Measurements from ENCODE around the gene MACROD2. TPM values are rescaled to one million over a fixed set of nuclear protein-coding genes. Genes with fewer than 3 reads are reported as not detected.

MACROD2 gene
- polyA plus RNA-seq, 1 donor from 2014 or later, result 23.2 TPM

DNA sequence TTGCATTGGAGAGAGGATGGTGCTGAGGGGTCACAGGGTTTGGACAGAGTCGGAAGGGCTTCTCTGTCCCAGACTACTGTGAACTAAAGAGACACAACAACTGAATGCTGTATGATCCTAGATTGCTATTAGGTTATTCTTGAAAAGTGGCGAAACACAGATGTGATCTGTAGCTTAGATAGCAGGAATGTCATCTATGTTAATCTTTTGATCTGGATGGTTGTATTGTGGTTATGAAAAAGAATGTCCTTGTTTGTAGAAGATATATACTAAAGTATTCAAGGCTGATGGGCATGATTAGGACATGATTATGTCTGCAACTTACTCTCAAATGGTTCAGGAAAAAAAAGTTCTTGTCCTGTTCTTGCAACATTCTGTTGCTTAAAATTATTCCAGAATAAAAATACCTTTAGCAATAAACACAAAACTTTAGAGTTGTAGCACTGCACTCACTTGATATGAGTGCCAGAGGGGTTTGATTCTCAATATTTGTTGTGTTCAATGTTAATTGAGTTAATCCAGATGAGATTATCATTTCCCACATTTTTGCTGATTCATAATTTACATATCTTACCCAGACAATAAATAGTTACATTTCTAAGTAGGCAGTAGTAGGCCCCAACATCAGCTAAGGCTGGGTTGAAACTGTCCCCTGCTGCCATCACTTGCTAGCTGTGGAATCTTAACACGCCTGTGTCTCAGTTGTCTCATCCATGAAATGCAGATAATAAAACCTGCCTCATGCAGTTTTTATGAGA is 1932.8 kb downstream of the MACROD2 start:
- H3K27me3 ChIP-seq (ENCODE audit: insufficient read depth, low read depth, low read length), result no peaks in the 10 kb centered on the region
- no peaks in the 10 kb centered on the region for H3K9me2 ChIP-seq (ENCODE audit: insufficient read depth, low read length)
- TF ChIP-seq, protein P1, sequence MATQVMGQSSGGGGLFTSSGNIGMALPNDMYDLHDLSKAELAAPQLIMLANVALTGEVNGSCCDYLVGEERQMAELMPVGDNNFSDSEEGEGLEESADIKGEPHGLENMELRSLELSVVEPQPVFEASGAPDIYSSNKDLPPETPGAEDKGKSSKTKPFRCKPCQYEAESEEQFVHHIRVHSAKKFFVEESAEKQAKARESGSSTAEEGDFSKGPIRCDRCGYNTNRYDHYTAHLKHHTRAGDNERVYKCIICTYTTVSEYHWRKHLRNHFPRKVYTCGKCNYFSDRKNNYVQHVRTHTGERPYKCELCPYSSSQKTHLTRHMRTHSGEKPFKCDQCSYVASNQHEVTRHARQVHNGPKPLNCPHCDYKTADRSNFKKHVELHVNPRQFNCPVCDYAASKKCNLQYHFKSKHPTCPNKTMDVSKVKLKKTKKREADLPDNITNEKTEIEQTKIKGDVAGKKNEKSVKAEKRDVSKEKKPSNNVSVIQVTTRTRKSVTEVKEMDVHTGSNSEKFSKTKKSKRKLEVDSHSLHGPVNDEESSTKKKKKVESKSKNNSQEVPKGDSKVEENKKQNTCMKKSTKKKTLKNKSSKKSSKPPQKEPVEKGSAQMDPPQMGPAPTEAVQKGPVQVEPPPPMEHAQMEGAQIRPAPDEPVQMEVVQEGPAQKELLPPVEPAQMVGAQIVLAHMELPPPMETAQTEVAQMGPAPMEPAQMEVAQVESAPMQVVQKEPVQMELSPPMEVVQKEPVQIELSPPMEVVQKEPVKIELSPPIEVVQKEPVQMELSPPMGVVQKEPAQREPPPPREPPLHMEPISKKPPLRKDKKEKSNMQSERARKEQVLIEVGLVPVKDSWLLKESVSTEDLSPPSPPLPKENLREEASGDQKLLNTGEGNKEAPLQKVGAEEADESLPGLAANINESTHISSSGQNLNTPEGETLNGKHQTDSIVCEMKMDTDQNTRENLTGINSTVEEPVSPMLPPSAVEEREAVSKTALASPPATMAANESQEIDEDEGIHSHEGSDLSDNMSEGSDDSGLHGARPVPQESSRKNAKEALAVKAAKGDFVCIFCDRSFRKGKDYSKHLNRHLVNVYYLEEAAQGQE (IDR thresholded peaks at IDR 0.05; ENCODE audit: borderline replicate concordance), result no peak
- no peak for TF ChIP-seq EZH2 (IDR thresholded peaks at IDR 0.05; ENCODE audit: borderline replicate concordance, insufficient read depth, low read length, poor library complexity, severe bottlenecking)
- no peak for TF ChIP-seq POLR2AphosphoS5 (IDR thresholded peaks at IDR 0.05)
- no peak for TF ChIP-seq RAD21 (conservative IDR thresholded peaks at IDR 0.05)
- TF ChIP-seq TAF1 (IDR thresholded peaks at IDR 0.05; ENCODE audit: low read depth), result no peak
- TF ChIP-seq, protein P2, sequence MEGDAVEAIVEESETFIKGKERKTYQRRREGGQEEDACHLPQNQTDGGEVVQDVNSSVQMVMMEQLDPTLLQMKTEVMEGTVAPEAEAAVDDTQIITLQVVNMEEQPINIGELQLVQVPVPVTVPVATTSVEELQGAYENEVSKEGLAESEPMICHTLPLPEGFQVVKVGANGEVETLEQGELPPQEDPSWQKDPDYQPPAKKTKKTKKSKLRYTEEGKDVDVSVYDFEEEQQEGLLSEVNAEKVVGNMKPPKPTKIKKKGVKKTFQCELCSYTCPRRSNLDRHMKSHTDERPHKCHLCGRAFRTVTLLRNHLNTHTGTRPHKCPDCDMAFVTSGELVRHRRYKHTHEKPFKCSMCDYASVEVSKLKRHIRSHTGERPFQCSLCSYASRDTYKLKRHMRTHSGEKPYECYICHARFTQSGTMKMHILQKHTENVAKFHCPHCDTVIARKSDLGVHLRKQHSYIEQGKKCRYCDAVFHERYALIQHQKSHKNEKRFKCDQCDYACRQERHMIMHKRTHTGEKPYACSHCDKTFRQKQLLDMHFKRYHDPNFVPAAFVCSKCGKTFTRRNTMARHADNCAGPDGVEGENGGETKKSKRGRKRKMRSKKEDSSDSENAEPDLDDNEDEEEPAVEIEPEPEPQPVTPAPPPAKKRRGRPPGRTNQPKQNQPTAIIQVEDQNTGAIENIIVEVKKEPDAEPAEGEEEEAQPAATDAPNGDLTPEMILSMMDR (IDR thresholded peaks at IDR 0.05; ENCODE audit: poor library complexity, severe bottlenecking), result no peak
- TF ChIP-seq EP300 (conservative IDR thresholded peaks at IDR 0.05; ENCODE audit: poor library complexity, severe bottlenecking), result no peak
- no peak for TF ChIP-seq MXI1 (conservative IDR thresholded peaks at IDR 0.05; ENCODE audit: poor library complexity, severe bottlenecking)
- no peak for TF ChIP-seq SMC3 (conservative IDR thresholded peaks at IDR 0.05; ENCODE audit: poor library complexity)
- no peaks in the 10 kb centered on the region for H4K20me1 ChIP-seq (ENCODE audit: insufficient read depth)
- no peak overlapping the region for H3K4me2 ChIP-seq (ENCODE audit: low read length)
- H2AFZ ChIP-seq (ENCODE audit: low read depth, low read length), result no peak overlapping the region
- no peaks in the 10 kb centered on the region for H3F3A ChIP-seq (ENCODE audit: insufficient read depth, low read length, poor library complexity, severe bottlenecking)
- H3K4me3 ChIP-seq (ENCODE audit: low read length), result no peak overlapping the region
- no peak overlapping the region for H3K9ac ChIP-seq (ENCODE audit: low read length)
- no peaks in the 10 kb centered on the region for H3K36me3 ChIP-seq (ENCODE audit: insufficient read depth, low read length)
- H3K27ac ChIP-seq (ENCODE audit: low read length), result no peak overlapping the region
- H3K79me2 ChIP-seq (replicated peaks; ENCODE audit: insufficient read depth, low read length), result no peaks in the 10 kb centered on the region
- no peaks in the 10 kb centered on the region for H3K9me3 ChIP-seq (ENCODE audit: low read length)

- H3F3A ChIP-seq (ENCODE audit: insufficient read depth, low read length, poor library complexity, severe bottlenecking), result no peaks in the 10 kb centered on the region
- no peaks in the 10 kb centered on the region for H3K27me3 ChIP-seq (ENCODE audit: insufficient read depth, low read depth, low read length)
- TF ChIP-seq EP300 (conservative IDR thresholded peaks at IDR 0.05; ENCODE audit: poor library complexity, severe bottlenecking) (no peak), EZH2 (IDR thresholded peaks at IDR 0.05; ENCODE audit: borderline replicate concordance, insufficient read depth, low read length, poor library complexity, severe bottlenecking) (no peak), MXI1 (conservative IDR thresholded peaks at IDR 0.05; ENCODE audit: poor library complexity, severe bottlenecking) (no peak), POLR2AphosphoS5 (IDR thresholded peaks at IDR 0.05) (no peak), TAF1 (IDR thresholded peaks at IDR 0.05; ENCODE audit: low read depth) (no peak), RAD21 (conservative IDR thresholded peaks at IDR 0.05) (no peak), SMC3 (conservative IDR thresholded peaks at IDR 0.05; ENCODE audit: poor library complexity) (no peak)
- TF ChIP-seq, protein P2 (IDR thresholded peaks at IDR 0.05; ENCODE audit: poor library complexity, severe bottlenecking), result no peak
- TF ChIP-seq, protein P1 (IDR thresholded peaks at IDR 0.05; ENCODE audit: borderline replicate concordance), result no peak
Observed at GRCh38 chr20:15928946-15929345, 1933.6 kb downstream of the MACROD2 start.

More at GRCh38 chr20:15928946-15929345, 1933.6 kb downstream of the MACROD2 start:
- no peak overlapping the region for H3K9ac ChIP-seq (ENCODE audit: low read length)
- H3K79me2 ChIP-seq (replicated peaks; ENCODE audit: insufficient read depth, low read length), result no peaks in the 10 kb centered on the region
- H3K4me2 ChIP-seq (ENCODE audit: low read length), result no peak overlapping the region
- H3K9me2 ChIP-seq (ENCODE audit: insufficient read depth, low read length), result no peaks in the 10 kb centered on the region
- H4K20me1 ChIP-seq (ENCODE audit: insufficient read depth), result no peaks in the 10 kb centered on the region
- no peak overlapping the region for H2AFZ ChIP-seq (ENCODE audit: low read depth, low read length)
- no peak overlapping the region for H3K4me3 ChIP-seq (ENCODE audit: low read length)
- no peaks in the 10 kb centered on the region for H3K9me3 ChIP-seq (ENCODE audit: low read length)
- H3K36me3 ChIP-seq (ENCODE audit: insufficient read depth, low read length), result no peaks in the 10 kb centered on the region
- no peak overlapping the region for H3K27ac ChIP-seq (ENCODE audit: low read length)
